HEK293 (cell line): ENCODE results near the gene HMOX1.

ENCODE experiments used
- BCL11B ChIP-seq: fragments of 450-650 bp; formaldehyde crosslinking; IDR thresholded peaks from 2 replicates; pipeline ENCODE4 v1.5.1; 2016; ENCODE audit warnings: low read depth, missing biosample characterization, missing genetic modification characterization
- KLF8 ChIP-seq: fragments of 450-650 bp; formaldehyde crosslinking; IDR thresholded peaks from 2 replicates; pipeline ENCODE4 v1.5.1; 2016; ENCODE audit warnings: missing biosample characterization, missing genetic modification characterization
- KLF9 ChIP-seq: fragments of 450-650 bp; formaldehyde crosslinking; IDR thresholded peaks from 2 replicates; pipeline ENCODE4 v1.5.1; 2016; ENCODE audit warnings: missing biosample characterization, missing genetic modification characterization, low read depth
- PRDM1 ChIP-seq: fragments of 450-650 bp; formaldehyde crosslinking; IDR thresholded peaks from 2 replicates; pipeline ENCODE4; 2016; ENCODE audit warnings: missing biosample characterization, missing genetic modification characterization
- SP2 ChIP-seq: fragments of 450-650 bp; formaldehyde crosslinking; IDR thresholded peaks from 2 replicates; pipeline ENCODE4 v1.5.1; 2016; ENCODE audit warnings: missing biosample characterization, missing genetic modification characterization
- ZBTB17 ChIP-seq: fragments of 450-650 bp; formaldehyde crosslinking; IDR thresholded peaks from 2 replicates; pipeline ENCODE4 v1.5.1; 2016; ENCODE audit warnings: missing biosample characterization, missing genetic modification characterization
- ZNF37A ChIP-seq: fragments of 450-650 bp; IDR thresholded peaks from 2 replicates; pipeline ENCODE4 v1.5.1; 2018; ENCODE audit warnings: missing biosample characterization, missing genetic modification characterization
- ZNF394 ChIP-seq: fragments of 450-650 bp; formaldehyde crosslinking; IDR thresholded peaks from 2 replicates; pipeline ENCODE4 v1.5.1; 2016; ENCODE audit warnings: missing biosample characterization, missing genetic modification characterization, mild to moderate bottlenecking, moderate library complexity, borderline replicate concordance
- ZNF521 ChIP-seq: fragments of 450-650 bp; formaldehyde crosslinking; IDR thresholded peaks from 2 replicates; pipeline ENCODE4 v1.5.1; 2017; ENCODE audit warnings: missing biosample characterization, mild to moderate bottlenecking, missing genetic modification characterization
- ZNF561 ChIP-seq: fragments of 450-650 bp; IDR thresholded peaks from 2 replicates; pipeline ENCODE4 v1.5.1; 2018; ENCODE audit warnings: missing biosample characterization, missing genetic modification characterization, borderline replicate concordance
- ZNF624 ChIP-seq: fragments of 450-650 bp; formaldehyde crosslinking; IDR thresholded peaks from 2 replicates; pipeline ENCODE4 v1.5.1; 2017; ENCODE audit warnings: missing biosample characterization, missing genetic modification characterization
- ZNF660 ChIP-seq: fragments of 450-650 bp; IDR thresholded peaks from 2 replicates; pipeline ENCODE4 v1.5.1; 2018; ENCODE audit warnings: missing biosample characterization, mild to moderate bottlenecking, missing genetic modification characterization
- ZNF791 ChIP-seq: fragments of 450-650 bp; formaldehyde crosslinking; IDR thresholded peaks from 2 replicates; pipeline ENCODE4 v1.5.1; 2016; ENCODE audit warnings: missing biosample characterization, missing genetic modification characterization
- TF ChIP-seq, protein P1 (sequence below): fragments of 450-650 bp; formaldehyde crosslinking; IDR thresholded peaks from 2 replicates; pipeline ENCODE4 v1.5.1; 2016; ENCODE audit warnings: missing biosample characterization, missing genetic modification characterization
- TF ChIP-seq, protein P2 (sequence below): fragments of 450-650 bp; formaldehyde crosslinking; IDR thresholded peaks from 2 replicates; pipeline ENCODE4 v1.5.1; 2017; ENCODE audit warnings: missing biosample characterization, missing genetic modification characterization
- TF ChIP-seq, protein P3 (sequence below): fragments of 450-650 bp; formaldehyde crosslinking; IDR thresholded peaks from 2 replicates; pipeline ENCODE4 v1.5.1; 2016; ENCODE audit warnings: missing biosample characterization, missing genetic modification characterization, borderline replicate concordance
- TF ChIP-seq, protein P4 (sequence below): fragments of 450-650 bp; formaldehyde crosslinking; IDR thresholded peaks from 2 replicates; pipeline ENCODE4 v1.5.0; 2017; ENCODE audit warnings: missing biosample characterization, missing genetic modification characterization, borderline replicate concordance
- TF ChIP-seq, protein P5 (sequence below): fragments of 450-650 bp; formaldehyde crosslinking; IDR thresholded peaks from 2 replicates; pipeline ENCODE4 v1.5.1; 2016; ENCODE audit warnings: missing biosample characterization, missing genetic modification characterization
- TF ChIP-seq, protein P6 (sequence below): fragments of 450-650 bp; formaldehyde crosslinking; IDR thresholded peaks from 2 replicates; pipeline ENCODE4 v1.5.1; 2016; ENCODE audit warnings: missing biosample characterization, missing genetic modification characterization

Gene HMOX1

DNA sequence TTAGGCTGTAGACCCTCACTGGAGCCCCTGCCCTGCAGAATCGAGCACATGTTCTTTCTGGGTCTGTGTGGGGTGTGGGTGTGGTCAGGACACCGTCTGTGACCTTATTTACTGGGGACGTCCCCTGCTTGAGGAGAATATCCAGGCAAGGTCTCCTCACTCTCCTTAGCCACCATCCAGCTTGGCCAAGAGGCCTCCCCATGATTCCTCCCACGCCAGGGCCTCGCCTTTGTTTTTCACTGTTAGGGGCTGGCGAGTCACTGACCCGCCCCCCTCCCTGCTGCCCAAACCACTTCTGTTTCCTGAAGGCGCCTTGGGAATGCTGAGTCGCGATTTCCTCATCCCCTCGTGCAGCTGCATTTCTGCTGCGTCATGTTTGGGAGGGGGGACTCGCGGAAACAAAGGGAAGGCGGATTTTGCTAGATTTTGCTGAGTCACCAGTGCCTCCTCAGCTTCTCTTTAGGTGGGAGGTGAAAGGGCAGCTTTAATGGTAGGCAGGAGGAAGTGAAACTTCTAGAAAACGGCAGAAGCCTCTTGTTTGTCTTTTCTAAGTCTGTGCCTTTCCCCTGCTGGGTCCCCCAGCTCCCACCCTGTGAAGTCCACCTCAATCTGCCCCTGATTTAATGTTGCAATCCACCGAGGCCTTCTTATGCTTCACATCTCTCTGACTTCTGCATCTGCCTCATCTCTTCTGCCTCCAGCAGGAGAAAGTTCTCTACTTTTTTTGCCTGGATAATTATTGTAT, 4.0 kb upstream of the HMOX1 start (continued):
- TF ChIP-seq ZNF660 (tag by site-specific recombination): 0 out of 2 replicates have a peak, but pooled peaks have one; percentile 59
- TF ChIP-seq ZNF561 (tag by site-specific recombination): peak; percentile 86; the same call in 1 of the 2 replicates
- TF ChIP-seq, protein P1, sequence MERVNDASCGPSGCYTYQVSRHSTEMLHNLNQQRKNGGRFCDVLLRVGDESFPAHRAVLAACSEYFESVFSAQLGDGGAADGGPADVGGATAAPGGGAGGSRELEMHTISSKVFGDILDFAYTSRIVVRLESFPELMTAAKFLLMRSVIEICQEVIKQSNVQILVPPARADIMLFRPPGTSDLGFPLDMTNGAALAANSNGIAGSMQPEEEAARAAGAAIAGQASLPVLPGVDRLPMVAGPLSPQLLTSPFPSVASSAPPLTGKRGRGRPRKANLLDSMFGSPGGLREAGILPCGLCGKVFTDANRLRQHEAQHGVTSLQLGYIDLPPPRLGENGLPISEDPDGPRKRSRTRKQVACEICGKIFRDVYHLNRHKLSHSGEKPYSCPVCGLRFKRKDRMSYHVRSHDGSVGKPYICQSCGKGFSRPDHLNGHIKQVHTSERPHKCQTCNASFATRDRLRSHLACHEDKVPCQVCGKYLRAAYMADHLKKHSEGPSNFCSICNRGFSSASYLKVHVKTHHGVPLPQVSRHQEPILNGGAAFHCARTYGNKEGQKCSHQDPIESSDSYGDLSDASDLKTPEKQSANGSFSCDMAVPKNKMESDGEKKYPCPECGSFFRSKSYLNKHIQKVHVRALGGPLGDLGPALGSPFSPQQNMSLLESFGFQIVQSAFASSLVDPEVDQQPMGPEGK (tag by site-specific recombination): peak; percentile 75
- peak; percentile 63 for TF ChIP-seq KLF9 (tag by site-specific recombination)
- TF ChIP-seq, protein P2, sequence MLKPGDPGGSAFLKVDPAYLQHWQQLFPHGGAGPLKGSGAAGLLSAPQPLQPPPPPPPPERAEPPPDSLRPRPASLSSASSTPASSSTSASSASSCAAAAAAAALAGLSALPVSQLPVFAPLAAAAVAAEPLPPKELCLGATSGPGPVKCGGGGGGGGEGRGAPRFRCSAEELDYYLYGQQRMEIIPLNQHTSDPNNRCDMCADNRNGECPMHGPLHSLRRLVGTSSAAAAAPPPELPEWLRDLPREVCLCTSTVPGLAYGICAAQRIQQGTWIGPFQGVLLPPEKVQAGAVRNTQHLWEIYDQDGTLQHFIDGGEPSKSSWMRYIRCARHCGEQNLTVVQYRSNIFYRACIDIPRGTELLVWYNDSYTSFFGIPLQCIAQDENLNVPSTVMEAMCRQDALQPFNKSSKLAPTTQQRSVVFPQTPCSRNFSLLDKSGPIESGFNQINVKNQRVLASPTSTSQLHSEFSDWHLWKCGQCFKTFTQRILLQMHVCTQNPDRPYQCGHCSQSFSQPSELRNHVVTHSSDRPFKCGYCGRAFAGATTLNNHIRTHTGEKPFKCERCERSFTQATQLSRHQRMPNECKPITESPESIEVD (tag by site-specific recombination): no peak
- peak; percentile 41; the same call in 1 of the 2 replicates for TF ChIP-seq SP2 (tag by site-specific recombination)
- TF ChIP-seq ZNF521 (tag by site-specific recombination): no peak
- no peak for TF ChIP-seq BCL11B (tag by site-specific recombination)
- TF ChIP-seq ZNF624 (tag by site-specific recombination): no peak
- TF ChIP-seq, protein P3, sequence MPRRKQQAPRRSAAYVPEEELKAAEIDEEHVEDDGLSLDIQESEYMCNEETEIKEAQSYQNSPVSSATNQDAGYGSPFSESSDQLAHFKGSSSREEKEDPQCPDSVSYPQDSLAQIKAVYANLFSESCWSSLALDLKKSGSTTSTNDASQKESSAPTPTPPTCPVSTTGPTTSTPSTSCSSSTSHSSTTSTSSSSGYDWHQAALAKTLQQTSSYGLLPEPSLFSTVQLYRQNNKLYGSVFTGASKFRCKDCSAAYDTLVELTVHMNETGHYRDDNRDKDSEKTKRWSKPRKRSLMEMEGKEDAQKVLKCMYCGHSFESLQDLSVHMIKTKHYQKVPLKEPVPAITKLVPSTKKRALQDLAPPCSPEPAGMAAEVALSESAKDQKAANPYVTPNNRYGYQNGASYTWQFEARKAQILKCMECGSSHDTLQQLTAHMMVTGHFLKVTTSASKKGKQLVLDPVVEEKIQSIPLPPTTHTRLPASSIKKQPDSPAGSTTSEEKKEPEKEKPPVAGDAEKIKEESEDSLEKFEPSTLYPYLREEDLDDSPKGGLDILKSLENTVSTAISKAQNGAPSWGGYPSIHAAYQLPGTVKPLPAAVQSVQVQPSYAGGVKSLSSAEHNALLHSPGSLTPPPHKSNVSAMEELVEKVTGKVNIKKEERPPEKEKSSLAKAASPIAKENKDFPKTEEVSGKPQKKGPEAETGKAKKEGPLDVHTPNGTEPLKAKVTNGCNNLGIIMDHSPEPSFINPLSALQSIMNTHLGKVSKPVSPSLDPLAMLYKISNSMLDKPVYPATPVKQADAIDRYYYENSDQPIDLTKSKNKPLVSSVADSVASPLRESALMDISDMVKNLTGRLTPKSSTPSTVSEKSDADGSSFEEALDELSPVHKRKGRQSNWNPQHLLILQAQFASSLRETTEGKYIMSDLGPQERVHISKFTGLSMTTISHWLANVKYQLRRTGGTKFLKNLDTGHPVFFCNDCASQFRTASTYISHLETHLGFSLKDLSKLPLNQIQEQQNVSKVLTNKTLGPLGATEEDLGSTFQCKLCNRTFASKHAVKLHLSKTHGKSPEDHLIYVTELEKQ (tag by site-specific recombination): peak; percentile 63; the same call in 1 of the 2 replicates
- TF ChIP-seq, protein P4, sequence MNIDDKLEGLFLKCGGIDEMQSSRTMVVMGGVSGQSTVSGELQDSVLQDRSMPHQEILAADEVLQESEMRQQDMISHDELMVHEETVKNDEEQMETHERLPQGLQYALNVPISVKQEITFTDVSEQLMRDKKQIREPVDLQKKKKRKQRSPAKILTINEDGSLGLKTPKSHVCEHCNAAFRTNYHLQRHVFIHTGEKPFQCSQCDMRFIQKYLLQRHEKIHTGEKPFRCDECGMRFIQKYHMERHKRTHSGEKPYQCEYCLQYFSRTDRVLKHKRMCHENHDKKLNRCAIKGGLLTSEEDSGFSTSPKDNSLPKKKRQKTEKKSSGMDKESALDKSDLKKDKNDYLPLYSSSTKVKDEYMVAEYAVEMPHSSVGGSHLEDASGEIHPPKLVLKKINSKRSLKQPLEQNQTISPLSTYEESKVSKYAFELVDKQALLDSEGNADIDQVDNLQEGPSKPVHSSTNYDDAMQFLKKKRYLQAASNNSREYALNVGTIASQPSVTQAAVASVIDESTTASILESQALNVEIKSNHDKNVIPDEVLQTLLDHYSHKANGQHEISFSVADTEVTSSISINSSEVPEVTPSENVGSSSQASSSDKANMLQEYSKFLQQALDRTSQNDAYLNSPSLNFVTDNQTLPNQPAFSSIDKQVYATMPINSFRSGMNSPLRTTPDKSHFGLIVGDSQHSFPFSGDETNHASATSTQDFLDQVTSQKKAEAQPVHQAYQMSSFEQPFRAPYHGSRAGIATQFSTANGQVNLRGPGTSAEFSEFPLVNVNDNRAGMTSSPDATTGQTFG (tag by site-specific recombination): no peak
- peak; percentile 84 for TF ChIP-seq PRDM1 (tag by site-specific recombination)
- TF ChIP-seq, protein P5, sequence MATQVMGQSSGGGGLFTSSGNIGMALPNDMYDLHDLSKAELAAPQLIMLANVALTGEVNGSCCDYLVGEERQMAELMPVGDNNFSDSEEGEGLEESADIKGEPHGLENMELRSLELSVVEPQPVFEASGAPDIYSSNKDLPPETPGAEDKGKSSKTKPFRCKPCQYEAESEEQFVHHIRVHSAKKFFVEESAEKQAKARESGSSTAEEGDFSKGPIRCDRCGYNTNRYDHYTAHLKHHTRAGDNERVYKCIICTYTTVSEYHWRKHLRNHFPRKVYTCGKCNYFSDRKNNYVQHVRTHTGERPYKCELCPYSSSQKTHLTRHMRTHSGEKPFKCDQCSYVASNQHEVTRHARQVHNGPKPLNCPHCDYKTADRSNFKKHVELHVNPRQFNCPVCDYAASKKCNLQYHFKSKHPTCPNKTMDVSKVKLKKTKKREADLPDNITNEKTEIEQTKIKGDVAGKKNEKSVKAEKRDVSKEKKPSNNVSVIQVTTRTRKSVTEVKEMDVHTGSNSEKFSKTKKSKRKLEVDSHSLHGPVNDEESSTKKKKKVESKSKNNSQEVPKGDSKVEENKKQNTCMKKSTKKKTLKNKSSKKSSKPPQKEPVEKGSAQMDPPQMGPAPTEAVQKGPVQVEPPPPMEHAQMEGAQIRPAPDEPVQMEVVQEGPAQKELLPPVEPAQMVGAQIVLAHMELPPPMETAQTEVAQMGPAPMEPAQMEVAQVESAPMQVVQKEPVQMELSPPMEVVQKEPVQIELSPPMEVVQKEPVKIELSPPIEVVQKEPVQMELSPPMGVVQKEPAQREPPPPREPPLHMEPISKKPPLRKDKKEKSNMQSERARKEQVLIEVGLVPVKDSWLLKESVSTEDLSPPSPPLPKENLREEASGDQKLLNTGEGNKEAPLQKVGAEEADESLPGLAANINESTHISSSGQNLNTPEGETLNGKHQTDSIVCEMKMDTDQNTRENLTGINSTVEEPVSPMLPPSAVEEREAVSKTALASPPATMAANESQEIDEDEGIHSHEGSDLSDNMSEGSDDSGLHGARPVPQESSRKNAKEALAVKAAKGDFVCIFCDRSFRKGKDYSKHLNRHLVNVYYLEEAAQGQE (tag by site-specific recombination): no peak
- TF ChIP-seq ZNF791 (tag by site-specific recombination): no peak
- peak; percentile 48; the same call in 1 of the 2 replicates for TF ChIP-seq KLF8 (tag by site-specific recombination)
- TF ChIP-seq ZNF37A (tag by site-specific recombination): no peak
- TF ChIP-seq ZBTB17 (tag by site-specific recombination): peak; percentile 86
- TF ChIP-seq, protein P6, sequence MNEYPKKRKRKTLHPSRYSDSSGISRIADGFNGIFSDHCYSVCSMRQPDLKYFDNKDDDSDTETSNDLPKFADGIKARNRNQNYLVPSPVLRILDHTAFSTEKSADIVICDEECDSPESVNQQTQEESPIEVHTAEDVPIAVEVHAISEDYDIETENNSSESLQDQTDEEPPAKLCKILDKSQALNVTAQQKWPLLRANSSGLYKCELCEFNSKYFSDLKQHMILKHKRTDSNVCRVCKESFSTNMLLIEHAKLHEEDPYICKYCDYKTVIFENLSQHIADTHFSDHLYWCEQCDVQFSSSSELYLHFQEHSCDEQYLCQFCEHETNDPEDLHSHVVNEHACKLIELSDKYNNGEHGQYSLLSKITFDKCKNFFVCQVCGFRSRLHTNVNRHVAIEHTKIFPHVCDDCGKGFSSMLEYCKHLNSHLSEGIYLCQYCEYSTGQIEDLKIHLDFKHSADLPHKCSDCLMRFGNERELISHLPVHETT (tag by site-specific recombination): peak; percentile 67; the same call in 1 of the 2 replicates
- TF ChIP-seq ZNF394 (tag by site-specific recombination): peak; percentile 74; the same call in 1 of the 2 replicates
